ENCODE measurements around the gene DTX3. TPM values are rescaled to one million over a fixed set of nuclear protein-coding genes. Genes with fewer than 3 reads are reported as not detected.

DTX3 gene
- total RNA-seq, 1 experiment from 2014 or later, result 11.3 TPM

Other genes with a start within 250 kb of the DTX3 start
- gene R3HDM2, start 173.8 kb upstream of the DTX3 start, total RNA-seq (2014; rRNA removed; shearing (Covaris generic)), result 7.4 and 13.0 TPM in 2 replicates
- gene INHBC, start 170.0 kb upstream of the DTX3 start, total RNA-seq (2014; rRNA removed; shearing (Covaris generic)), result 0.13 and 0.37 TPM in 2 replicates
- gene INHBE, start 149.5 kb upstream of the DTX3 start, total RNA-seq (2014; rRNA removed; shearing (Covaris generic)), result 1.4 and 2.1 TPM in 2 replicates
- 0.60 and 4.0 TPM in 2 replicates for gene GLI1, start 145.0 kb upstream of the DTX3 start, total RNA-seq (2014; rRNA removed; shearing (Covaris generic))
- gene ARHGAP9, start 125.0 kb upstream of the DTX3 start, total RNA-seq (2014; rRNA removed; shearing (Covaris generic)), result 2.2 and 3.3 TPM in 2 replicates
- gene MARS1, start 116.8 kb upstream of the DTX3 start, total RNA-seq (2014; rRNA removed; shearing (Covaris generic)), result 282 and 304 TPM in 2 replicates
- 11.8 and 12.7 TPM in 2 replicates for gene DDIT3, start 84.3 kb upstream of the DTX3 start, total RNA-seq (2014; rRNA removed; shearing (Covaris generic))
- 4.9 and 9.5 TPM in 2 replicates for gene MBD6, start 82.0 kb upstream of the DTX3 start, total RNA-seq (2014; rRNA removed; shearing (Covaris generic))
- 79.5 and 87.1 TPM in 2 replicates for gene DCTN2, start 57.6 kb upstream of the DTX3 start, total RNA-seq (2014; rRNA removed; shearing (Covaris generic))
- gene KIF5A, start 54.8 kb upstream of the DTX3 start, total RNA-seq (2014; rRNA removed; shearing (Covaris generic)), result not detected in 2 replicates
- 21.3 and 27.5 TPM in 2 replicates for gene PIP4K2C, start 13.6 kb upstream of the DTX3 start, total RNA-seq (2014; rRNA removed; shearing (Covaris generic))
- gene ARHGEF25, start 6.6 kb downstream of the DTX3 start, total RNA-seq (2014; rRNA removed; shearing (Covaris generic)), result 5.7 and 6.0 TPM in 2 replicates
- 23.6 and 34.1 TPM in 2 replicates for gene B4GALNT1, start 28.4 kb downstream of the DTX3 start, total RNA-seq (2014; rRNA removed; shearing (Covaris generic))
- gene OS9, start 89.3 kb downstream of the DTX3 start, total RNA-seq (2014; rRNA removed; shearing (Covaris generic)), result 78.0 and 78.9 TPM in 2 replicates
- 11.2 and 11.6 TPM in 2 replicates for gene AGAP2, start 133.9 kb downstream of the DTX3 start, total RNA-seq (2014; rRNA removed; shearing (Covaris generic))
- 21.6 and 28.9 TPM in 2 replicates for gene TSPAN31, start 140.2 kb downstream of the DTX3 start, total RNA-seq (2014; rRNA removed; shearing (Covaris generic))
- 442 and 461 TPM in 2 replicates for gene CDK4, start 147.5 kb downstream of the DTX3 start, total RNA-seq (2014; rRNA removed; shearing (Covaris generic))
- gene MARCHF9, start 150.3 kb downstream of the DTX3 start, total RNA-seq (2014; rRNA removed; shearing (Covaris generic)), result 11.3 and 15.9 TPM in 2 replicates
- gene CYP27B1, start 162.3 kb downstream of the DTX3 start, total RNA-seq (2014; rRNA removed; shearing (Covaris generic)), result 0.17 and 0.19 TPM in 2 replicates
- 26.9 and 31.6 TPM in 2 replicates for gene METTL1, start 167.3 kb downstream of the DTX3 start, total RNA-seq (2014; rRNA removed; shearing (Covaris generic))
- gene EEF1AKMT3, start 167.8 kb downstream of the DTX3 start, total RNA-seq (2014; rRNA removed; shearing (Covaris generic)), result 3.7 and 7.0 TPM in 2 replicates
- 55.0 and 57.6 TPM in 2 replicates for gene TSFM, start 178.0 kb downstream of the DTX3 start, total RNA-seq (2014; rRNA removed; shearing (Covaris generic))
- gene AVIL, start 213.9 kb downstream of the DTX3 start, total RNA-seq (2014; rRNA removed; shearing (Covaris generic)), result 0.13 TPM in 2 replicates
- gene CTDSP2, start 241.9 kb downstream of the DTX3 start, total RNA-seq (2014; rRNA removed; shearing (Covaris generic)), result 30.3 and 43.3 TPM in 2 replicates